T follicular helper cell (primary cell): ENCODE results near the gene TPI1.
"Not testable (repeated sequence)": the region's sequence is repeated elsewhere in the genome, so short reads cannot be mapped to it uniquely, and the experiment has no call there.

Source experiments
- DNase-seq: peaks from one replicate; pipeline ENCODE4 v3.0.0-alpha.2; 2020; ENCODE audit warnings: low read depth

TPI1 gene

GRCh38 chr12:6847676-6848075, 19.7 kb upstream of the TPI1 start:
- no peak for DNase-seq

DNA sequence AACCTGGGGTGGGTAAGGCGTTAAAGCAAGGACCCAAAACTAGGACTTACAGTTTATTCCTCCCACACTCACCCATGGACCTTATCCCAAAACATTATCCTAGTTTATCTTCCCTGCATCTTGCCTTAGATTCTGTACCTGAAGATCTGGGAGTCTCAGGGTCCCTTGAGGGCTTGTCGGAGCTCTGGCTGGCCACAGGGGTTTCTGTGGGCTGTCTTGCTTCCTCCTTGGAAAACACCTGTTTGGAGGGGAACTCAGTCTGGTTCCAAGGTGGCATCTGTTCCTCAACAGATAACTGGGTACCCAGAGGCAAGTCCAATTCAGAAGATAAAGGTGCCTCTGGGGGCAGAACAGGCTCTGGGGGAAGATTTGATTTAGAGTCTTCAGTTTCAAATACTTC, 17.9 kb upstream of the TPI1 start:
- DNase-seq: no peak

DNA sequence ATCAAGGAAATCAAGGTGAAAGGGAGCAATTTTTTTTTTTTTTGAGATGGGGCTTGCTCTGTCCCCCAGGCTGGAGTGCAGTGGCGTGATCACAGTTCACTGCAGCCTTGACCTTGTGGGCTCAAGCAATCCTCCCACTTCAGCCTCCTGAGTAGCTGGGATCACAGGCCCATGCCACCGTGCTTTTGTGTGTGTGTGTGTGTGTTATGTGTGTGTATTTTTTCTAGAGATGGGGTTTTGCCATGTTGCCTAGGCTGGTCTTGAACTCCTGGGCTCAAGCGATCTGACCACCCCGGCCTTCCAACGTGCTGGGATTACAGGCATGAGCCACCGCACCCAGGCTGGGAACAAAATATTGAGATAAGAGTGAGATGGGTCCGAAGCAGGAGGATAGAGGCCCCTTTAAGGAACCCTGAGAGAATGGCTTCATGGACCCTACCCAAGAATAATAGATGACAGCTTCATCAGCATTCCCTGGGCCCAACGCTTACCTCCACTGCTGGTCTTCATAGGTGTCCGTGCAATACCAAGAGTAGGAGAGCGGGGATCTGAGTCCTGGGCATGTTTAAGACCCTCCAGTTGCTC, 17.3 kb upstream of the TPI1 start:
- no peak for DNase-seq

GRCh38 chr12:6850796-6851152, 16.6 kb upstream of the TPI1 start:
- no peak for DNase-seq

DNA sequence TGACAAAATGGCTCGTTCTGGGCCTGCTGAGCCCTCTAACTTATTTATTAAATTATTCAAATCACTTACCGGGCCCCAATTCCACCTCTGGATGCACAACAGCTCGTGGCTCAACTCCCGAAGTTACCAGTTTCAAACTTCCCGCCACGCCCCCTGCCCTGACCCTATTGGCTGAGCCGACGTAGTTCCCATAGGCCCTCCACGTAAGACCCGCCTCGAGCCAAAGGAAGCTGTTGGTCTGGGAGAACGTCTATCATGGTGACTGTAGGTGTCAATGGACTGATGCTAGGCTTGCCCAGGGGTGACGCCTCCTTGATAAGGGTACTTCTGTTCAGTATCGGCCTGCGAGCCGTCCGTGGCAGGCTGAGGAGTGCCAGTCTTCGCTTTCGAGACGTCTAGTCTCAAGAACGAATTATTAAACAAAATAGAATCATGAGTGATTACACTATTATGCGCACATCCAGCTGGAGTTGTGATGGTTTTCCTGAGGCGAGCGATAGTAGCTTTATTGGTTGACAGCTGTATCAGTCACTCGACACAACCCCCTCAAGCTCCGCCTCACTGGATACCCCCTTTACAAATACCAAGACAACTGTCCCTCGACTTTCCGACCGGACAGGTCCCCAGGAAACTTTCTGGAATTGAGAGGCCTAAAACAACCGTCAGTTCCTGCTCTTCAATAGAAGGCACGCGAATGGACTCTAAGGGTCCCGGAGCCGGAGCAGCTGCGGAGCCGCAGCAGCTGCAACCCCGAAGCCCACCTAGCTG, 16.0 kb upstream of the TPI1 start, which contains the start of gene CDCA3:
TSS of gene CDCA3 (minus strand) at position 134 of the 768 bp plus-strand sequence. CDS start 334 bp downstream, outside the sequence.
- DNase-seq: peak; percentile 86

DNA sequence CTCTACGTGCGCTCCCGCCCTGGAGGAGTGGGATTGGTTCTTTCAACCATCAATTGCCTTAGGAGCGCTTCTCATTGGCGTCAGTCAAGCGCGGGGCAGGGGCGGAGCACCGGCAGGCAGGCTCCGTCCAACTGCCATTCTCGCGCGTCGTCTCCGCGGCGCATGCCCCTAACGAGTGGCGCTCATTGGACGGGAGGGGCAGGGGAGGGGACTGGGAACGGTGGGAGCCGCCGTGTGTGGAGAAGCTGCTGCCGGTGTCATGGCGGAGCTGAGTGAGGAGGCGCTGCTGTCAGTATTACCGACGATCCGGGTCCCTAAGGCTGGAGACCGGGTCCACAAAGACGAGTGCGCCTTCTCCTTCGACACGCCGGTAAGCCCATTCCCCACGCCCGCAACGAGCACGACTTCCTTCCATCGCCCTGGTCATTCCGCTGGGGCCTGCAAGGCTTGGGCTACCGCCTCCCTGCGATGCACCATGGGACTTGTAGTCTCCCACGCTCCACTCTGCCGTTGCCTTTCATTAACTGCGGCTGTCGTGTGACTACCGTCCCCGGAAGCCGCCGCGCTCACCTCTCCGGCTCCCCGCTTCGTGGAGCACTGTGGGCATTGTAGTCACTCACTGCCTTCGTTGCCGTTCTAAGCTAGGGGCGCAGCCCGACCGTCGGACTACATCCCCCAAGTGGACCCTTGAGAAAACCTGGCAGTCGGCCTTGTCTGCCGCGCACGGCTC, 15.2 kb upstream of the TPI1 start, which contains the start of gene USP5:
TSS of gene USP5 (plus strand) at position 230 of the 730 bp plus-strand sequence. CDS start at position 260, 30 bp downstream.
- DNase-seq: peak; percentile 98

- DNase-seq: peak; percentile 50
Observed at GRCh38 chr12:6852651-6853354, 14.5 kb upstream of the TPI1 start.

DNA sequence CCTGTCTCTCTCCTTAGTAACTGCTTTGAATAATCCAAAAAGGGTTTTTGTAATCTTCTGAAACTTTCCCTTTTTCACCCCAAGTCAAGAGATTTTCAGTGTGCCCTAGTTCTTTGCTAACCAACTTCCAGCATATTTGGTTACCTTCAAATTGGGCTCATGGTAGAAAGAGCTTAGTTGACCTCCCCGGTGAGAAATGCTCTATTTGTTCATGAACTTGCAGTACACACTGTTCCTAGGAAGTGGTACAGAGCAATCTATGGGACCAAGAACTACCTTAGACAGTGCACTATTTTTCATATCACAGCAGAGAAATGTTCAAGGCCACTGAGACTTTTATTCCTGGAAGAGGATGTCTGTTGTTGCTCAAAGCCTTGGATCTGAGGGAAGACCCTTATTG, 13.7 kb upstream of the TPI1 start:
- no peak for DNase-seq

GRCh38 chr12:6854036-6854435, 13.3 kb upstream of the TPI1 start:
- no peak for DNase-seq

DNA sequence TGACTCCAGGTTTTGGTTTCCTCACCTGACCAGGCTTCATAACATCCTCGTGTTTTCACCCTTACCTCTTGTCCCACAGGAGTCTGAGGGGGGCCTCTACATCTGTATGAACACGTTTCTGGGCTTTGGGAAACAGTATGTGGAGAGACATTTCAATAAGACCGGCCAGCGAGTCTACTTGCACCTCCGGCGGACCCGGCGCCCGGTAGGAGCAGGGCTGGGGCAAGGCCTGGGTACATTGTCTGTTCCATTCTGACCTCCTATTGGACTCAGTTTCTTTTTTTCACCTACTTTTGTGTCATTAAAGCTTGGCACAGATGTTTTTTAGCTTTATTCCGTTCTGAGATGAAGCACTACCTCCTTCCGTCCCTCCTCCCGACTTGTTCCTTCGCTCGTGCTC, 12.0 kb upstream of the TPI1 start:
- DNase-seq: no peak

DNA sequence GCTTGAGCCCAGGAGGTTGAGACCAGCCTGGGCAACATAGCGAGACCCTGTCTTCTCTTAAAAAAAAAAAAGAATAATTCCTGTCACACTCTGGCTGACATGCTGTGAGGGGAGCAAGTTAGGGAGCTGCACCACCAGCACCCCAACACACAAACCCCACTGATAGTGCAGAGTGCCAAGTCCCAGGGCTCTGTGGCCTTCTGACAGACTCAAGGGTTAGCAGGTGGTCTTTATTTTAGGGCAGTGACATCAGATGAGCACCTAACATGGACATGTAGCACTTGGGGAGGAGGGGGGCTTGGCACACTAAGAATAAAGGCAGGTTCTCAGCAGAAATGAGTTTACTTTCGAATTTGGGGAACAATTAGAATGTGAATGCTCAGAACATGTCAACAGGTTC, 8.5 kb upstream of the TPI1 start:
- DNase-seq: no peak

- no peak for DNase-seq
Observed at GRCh38 chr12:6860116-6860515, 7.2 kb upstream of the TPI1 start.

- no peak for DNase-seq
Observed at GRCh38 chr12:6860942-6861341, 6.4 kb upstream of the TPI1 start.

GRCh38 chr12:6861391-6861790, 5.9 kb upstream of the TPI1 start:
- no peak for DNase-seq

DNA sequence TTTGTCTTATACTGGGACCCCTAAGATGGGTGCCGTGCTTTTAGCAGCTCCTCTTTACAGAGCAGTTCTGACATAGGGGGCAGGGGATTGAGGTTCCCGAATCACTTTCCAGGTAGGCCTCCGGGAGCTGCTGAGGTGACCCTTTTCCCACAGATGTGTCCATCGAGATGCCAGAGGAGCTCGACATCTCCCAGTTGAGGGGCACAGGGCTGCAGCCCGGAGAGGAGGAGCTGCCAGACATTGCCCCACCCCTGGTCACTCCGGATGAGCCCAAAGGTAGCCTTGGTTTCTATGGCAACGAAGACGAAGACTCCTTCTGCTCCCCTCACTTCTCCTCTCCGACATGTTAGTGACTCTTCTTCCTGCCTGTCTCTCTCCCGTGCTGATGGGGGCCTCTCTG, 4.3 kb upstream of the TPI1 start:
- DNase-seq: no peak

DNA sequence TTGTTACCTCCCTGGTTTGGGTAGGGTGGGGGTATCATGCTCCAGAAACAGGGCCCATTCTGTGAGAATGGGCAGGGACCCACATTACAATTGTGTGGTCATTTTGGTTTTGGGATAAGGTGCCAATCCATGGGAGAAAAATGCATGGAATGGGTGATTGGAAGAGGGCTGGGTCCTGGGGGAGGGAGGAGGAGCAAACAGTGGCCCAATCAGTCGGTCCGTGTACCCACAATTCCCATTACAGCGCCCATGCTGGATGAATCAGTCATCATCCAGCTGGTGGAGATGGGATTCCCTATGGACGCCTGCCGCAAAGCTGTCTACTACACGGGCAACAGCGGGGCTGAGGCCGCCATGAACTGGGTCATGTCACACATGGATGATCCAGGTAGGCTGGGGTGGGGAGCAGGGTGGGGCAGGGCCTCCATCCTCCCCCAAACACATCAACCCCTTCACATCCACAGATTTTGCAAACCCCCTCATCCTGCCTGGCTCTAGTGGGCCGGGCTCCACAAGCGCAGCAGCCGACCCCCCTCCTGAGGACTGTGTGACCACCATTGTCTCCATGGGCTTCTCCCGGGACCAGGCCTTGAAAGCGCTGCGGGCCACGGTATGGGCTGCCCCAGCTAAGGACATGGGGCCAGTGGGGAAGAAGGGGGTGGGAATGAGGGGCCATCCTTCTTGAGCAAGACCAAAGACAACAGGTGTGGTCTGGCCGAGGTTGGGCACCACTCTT, 3.6 kb upstream of the TPI1 start:
- DNase-seq: no peak

DNA sequence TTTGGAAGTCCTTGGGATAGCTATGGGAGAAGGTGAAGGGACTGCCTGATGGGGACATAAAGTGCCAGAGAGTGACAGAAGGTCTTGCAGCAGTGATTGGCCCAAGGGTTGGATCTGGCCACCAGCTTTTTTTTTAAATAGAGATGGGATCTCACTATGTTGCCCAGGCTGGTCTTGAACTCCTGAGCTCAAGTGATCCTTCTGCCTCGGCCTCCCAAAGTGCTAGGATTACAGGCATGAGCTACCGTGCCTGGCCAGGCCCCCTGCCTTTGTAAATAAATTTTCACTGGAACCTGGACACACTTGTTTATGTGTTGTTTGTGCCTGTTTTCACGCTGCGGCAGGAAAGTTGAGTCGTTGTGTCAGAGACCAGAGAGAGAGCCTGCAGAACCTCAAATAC, 2.0 kb upstream of the TPI1 start:
- not testable (repeated sequence) for DNase-seq

DNA sequence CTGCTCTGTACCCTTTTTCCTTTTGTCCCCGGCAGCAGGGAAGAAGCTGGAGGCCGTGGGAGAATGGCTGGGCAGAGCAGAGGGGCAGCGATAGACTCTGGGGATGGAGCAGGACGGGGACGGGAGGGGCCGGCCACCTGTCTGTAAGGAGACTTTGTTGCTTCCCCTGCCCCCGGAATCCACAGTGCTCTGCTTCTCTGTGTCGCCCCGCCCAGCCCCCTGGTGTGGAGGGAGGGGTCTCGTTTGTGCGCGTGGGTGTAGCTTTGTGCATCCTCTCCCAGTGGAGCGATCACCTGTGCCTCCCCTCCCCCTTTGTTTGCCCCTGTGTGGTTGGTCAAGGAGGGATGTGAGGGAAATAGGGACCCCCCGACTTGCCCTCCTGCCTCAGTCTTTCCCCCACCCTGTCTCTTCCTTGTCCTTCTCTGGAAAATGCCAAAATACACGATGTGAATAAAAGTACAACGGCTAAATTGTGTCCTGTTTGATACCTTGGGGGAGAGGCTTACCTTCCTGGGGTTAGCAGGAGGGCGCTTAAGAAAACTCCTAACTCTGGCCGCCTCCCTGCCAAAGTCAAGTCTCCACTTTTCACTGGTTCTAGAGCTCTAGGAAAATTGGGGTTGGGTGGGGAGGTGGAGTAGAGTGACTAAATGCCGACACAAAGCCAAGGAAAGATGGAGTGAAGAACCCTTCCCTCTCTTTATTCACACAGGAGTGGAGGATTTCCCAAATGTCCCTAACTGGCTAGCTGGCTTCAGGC, 990 bp upstream of the TPI1 start:
- no peak for DNase-seq

DNA sequence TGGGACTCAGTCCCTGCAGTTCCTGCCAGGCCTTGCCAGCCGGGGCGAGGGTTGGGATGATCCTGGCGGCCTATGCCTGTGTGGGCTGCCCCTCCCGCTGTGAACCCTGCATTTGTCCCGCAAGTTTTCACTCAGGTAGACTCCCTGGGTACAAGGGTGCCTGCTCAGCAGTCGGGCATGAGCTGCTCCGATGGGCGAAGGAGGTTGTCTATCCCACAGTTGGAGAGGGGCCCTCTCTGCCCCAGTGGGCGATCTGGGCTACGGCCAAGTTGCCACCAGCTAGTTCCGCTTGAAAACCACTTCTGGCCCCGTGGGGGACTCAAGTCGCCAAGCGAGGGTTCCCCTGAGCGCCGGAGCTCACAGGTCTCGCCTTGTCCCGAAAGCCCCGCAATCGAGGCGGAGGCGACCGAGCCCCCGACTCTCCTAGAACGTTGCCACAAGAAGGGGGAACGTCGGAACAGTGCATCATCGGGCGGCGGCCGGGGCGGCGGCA, 365 bp upstream of the TPI1 start:
- no peak for DNase-seq

- no peak for DNase-seq
Observed at GRCh38 chr12:6868211-6869048, 1.1 kb downstream of the TPI1 start.
